GM18873 (cell line): ENCODE measurements around the gene LRRC8B.
"Not testable (repeated sequence)": the region's sequence is repeated elsewhere in the genome, so short reads cannot be mapped to it uniquely, and the experiment has no call there.

Experiments used
- ATAC-seq: cut with Tn5 transposase; IDR thresholded peaks from one replicate; pipeline ENCODE4 v1.9.1; 2021; ENCODE audit warnings: mild to moderate bottlenecking, moderate library complexity, moderate number of reproducible peaks; ENCODE audit not compliant: unreplicated experiment, low FRiP score

LRRC8B gene

GRCh38 chr1:89578946-89579684, 54.5 kb downstream of the LRRC8B start:
- ATAC-seq = no peak

DNA sequence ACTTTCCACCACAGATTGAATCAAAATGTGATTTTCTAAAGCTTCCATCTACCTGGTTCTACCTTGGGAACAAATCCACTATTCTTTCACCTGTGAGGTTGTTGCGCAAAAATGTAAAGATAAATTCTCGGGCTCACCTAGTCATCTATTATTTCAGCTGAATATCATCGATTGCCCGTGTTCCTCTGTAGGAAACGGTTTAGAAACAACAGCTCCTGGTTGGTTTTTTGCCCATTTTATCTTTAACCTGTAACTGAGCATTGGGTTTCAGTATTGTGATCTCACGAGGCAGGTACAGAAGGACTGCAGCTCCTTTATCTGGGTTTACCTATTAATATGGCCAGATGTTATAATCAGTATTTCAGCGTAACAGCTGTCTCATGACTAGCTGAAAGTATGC, 55.4 kb downstream of the LRRC8B start:
- ATAC-seq = no peak

DNA sequence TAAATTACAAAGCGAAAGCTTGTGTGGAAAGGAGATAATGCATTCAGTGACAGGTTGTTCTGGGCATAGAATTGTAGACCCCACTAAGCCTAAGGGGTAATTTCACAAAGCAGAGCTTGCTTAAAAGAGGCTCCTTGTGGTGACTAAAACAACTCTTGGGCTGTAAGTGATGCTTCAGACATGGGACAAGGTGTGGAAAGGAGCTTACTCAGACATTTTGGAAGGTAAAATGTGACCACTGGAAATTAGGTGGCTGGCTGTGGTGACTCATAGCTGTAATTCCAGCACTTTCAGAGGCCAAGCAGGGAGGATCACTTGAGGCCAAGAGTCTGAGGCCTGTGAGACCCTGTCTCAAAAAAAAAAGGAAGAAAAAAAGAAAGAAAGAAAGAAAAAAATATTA, 57.2 kb downstream of the LRRC8B start:
- ATAC-seq = no peak

- ATAC-seq = no peak
Observed at GRCh38 chr1:89582571-89582970, 57.9 kb downstream of the LRRC8B start.

GRCh38 chr1:89584211-89584610, 59.6 kb downstream of the LRRC8B start:
- no peak for ATAC-seq

DNA sequence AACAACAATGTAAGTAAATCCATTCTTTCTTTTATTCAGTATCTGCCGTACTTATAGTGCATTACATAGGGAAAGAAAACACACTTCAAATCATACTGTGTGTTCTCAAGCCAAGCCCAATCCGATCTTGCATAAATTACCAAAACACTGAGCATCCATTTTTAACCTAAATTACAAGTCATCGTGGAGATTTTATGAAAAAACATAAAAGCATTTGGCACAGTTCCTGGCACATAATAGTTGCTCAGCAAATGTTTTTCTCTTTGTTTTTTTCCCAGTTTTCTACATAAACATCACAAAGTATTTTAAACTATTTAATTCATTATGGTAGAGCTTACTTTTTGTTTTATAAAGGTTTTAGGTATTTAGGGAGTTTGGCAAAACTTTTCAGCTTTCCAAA, 60.2 kb downstream of the LRRC8B start:
- ATAC-seq = no peak

GRCh38 chr1:89587729-89588161, 63.1 kb downstream of the LRRC8B start:
- ATAC-seq = no peak

DNA sequence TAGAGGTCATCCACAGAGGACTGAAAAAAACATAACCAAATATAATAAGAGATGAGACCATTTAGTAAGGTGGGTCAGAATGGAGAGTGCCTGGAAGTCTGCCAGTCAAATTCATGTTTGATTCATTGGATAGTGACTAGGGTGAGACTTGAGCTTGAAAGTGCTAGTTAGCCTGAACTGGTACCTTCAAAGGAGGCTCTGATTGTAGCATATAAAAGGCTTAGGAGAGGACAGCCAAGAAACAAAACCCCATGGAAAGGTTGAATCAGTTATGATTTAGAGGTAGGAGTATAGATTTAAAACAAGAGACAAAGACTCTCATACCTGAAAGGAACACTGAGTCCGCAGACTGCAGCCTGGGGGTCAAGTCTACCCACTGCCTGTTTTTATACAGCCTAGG, 63.9 kb downstream of the LRRC8B start:
- ATAC-seq = no peak

- no peak for ATAC-seq
Observed at GRCh38 chr1:89589515-89589914, 64.9 kb downstream of the LRRC8B start.

DNA sequence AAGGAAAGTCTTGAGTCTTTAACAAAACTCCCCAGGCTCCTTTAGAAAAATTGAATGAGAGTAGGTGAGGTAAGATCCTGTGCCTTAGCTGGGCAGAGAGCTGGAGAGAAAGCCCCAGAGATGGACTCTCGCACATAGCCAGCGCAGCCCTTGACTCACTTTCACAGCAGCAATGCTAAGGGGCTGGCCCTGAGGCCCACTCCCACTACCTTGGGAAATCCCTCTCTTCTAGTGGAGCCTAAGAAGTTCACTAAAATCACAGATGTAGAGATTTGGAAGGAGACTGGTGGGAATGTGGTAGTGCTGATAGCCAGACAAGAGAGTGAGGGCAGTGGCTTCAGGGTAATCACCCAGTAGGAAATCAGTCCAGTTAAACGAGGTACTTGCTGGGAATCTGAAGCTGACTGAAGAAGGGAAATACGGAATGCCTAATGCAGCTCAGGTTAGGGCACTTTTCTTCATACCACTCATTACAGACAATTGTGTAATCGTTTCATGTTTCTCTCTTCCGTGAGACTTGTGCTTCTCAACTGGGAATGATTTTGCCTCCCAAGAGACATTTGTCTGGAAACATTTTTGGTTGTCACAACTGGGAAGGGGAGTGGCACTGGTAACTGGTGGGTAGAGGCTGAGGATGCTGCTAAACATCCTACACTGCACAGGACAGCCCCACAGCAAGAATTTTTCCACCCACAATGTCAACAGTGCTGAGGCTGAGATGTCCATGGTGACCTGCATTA, 65.9 kb downstream of the LRRC8B start:
- ATAC-seq = no peak

DNA sequence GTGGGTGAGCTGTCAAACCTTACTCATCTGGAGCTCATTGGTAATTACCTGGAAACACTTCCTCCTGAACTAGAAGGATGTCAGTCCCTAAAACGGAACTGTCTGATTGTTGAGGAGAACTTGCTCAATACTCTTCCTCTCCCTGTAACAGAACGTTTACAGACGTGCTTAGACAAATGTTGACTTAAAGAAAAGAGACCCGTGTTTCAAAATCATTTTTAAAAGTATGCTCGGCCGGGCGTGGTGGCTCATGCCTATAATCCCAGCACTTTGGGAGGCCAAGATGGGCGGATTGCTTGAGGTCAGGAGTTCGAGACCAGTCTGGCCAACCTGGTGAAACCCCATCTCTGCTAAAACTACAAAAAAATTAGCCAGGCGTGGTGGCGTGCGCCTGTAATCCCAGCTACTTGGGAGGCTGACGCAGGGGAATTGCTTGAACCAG, 68.3 kb downstream of the LRRC8B start:
- not testable (repeated sequence) for ATAC-seq

GRCh38 chr1:89594096-89594740, 69.6 kb downstream of the LRRC8B start:
- ATAC-seq = no peak

GRCh38 chr1:89596698-89597097, 72.1 kb downstream of the LRRC8B start:
- ATAC-seq = no peak

GRCh38 chr1:89598450-89599331, 74.1 kb downstream of the LRRC8B start:
- no peak for ATAC-seq

DNA sequence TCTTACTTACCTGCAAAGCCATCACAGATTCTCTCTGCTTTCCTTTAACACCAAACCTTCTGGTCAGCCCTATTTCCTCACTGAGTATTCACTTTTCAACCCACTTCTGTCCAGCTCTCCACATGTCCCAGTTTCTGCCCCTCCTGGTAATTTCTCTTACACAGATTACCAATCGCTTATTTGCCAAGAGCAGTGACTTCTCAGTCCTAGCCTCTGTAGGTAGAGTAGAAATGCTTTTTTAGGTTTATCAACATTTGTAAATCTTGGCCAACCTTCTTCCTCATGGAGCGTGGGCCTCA, 74.7 kb downstream of the LRRC8B start:
- no peak for ATAC-seq

GRCh38 chr1:89600451-89601224, 76.0 kb downstream of the LRRC8B start:
- ATAC-seq = no peak

- no peak for ATAC-seq
Observed at GRCh38 chr1:89602871-89603404, 78.3 kb downstream of the LRRC8B start.

DNA sequence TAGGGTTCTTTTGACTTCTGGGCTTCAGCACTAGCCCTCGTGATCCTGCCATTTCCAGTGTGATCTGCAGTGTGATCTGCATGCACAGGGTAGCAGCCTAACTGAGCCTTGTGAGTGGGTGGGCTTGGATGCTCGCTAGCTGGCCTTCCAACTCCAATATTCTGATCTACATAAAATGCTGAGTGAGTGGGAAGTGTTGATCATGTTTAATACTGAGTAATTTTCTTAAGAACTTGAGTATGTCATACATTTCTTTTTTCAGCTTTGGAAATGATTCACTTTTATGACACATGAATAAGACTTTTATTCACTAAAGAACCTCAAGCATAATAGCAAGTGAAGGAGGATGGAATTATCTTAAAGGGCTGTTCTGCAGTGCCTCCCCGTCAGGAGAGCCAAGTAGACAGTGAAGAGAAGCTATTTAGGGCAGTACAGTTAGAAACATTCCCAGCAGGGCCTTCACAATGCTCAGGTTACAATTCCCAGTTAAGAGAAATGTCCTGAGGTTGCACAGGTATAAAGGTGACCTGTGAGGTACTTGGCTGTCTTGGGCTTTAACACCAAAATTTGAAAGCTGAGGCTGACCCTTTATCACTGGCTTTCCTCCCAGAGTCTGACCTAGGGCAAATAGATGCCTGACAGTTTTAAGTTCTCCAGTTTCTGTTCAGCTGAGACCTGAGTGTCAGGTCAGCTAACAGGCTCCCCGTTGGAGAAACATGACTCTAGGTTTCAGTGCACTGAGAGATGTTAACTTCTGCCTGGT, 79.2 kb downstream of the LRRC8B start:
- ATAC-seq = no peak

- no peak for ATAC-seq
Observed at GRCh38 chr1:89604414-89604735, 79.7 kb downstream of the LRRC8B start.
